GM19193 (cell line): ENCODE results near the gene ADCY4.
A peak's percentile ranks its signal among the peaks of the same experiment; 100 is the strongest.

Source experiments
- POLR2A ChIP-seq: IDR thresholded peaks from 4 replicates; pipeline ENCODE4 v1.6.1; 2011; ENCODE audit not compliant: insufficient read depth, insufficient read length; ENCODE audit errors: extremely low read depth

ADCY4 gene

GRCh38 chr14:24369907-24370687, 35.2 kb upstream of the ADCY4 start:
- no peak for TF ChIP-seq POLR2A

- TF ChIP-seq POLR2A = no peak
These were observed 34.6 kb upstream of the ADCY4 start for GRCh38 chr14:24369463-24369862.

- peak; percentile 30 for TF ChIP-seq POLR2A
These were observed 33.8 kb upstream of the ADCY4 start for GRCh38 chr14:24368562-24369252.

GRCh38 chr14:24368212-24368561, 33.3 kb upstream of the ADCY4 start:
- TF ChIP-seq POLR2A = no peak

GRCh38 chr14:24367514-24368211, 32.8 kb upstream of the ADCY4 start, which contains the start of gene NFATC4:
Gene NFATC4 (plus strand): TSS chr14:24368184. CDS start chr14:24368341, 157 bp downstream.
- no peak for TF ChIP-seq POLR2A

GRCh38 chr14:24366721-24367513, 32.0 kb upstream of the ADCY4 start:
- TF ChIP-seq POLR2A = no peak

- no peak for TF ChIP-seq POLR2A
These were observed 31.5 kb upstream of the ADCY4 start for GRCh38 chr14:24366413-24366720.

- TF ChIP-seq POLR2A = no peak
These were observed 30.9 kb upstream of the ADCY4 start for GRCh38 chr14:24365600-24366412.

GRCh38 chr14:24364841-24365240, 30.0 kb upstream of the ADCY4 start:
- no peak for TF ChIP-seq POLR2A

- no peak for TF ChIP-seq POLR2A
These were observed 28.5 kb upstream of the ADCY4 start for GRCh38 chr14:24363401-24363800.

- TF ChIP-seq POLR2A = no peak
These were observed 27.5 kb upstream of the ADCY4 start for GRCh38 chr14:24362241-24362960.

- TF ChIP-seq POLR2A = no peak
These were observed 26.5 kb upstream of the ADCY4 start for GRCh38 chr14:24361326-24361725.

GRCh38 chr14:24360281-24360680, 25.4 kb upstream of the ADCY4 start:
- TF ChIP-seq POLR2A = no peak
